ENCODE results near the gene SOHLH1.

The SOHLH1 gene

DNA sequence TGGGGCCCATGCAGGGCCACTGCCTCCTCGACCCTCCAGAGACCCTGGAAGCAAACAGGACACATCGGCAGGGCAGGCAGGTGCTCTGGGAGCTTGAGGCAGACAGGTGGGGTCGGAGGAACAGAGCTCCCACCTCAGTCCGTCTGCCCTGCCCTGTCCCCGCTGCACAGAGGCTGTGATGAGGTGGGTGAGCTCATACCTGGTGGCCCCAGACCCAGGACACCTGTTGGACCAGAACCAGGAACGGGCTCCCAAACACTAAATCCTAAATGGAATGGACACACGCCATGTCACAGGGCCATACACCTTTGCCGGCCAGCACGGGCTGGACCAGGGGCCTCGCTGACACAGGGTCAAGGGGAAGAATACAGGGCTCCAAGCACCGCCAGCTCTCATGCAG, 5.5 kb downstream of the SOHLH1 start:
- TF ChIP-seq FOXP2 (optimal IDR thresholded peaks at IDR 0.05; ENCODE audit: borderline replicate concordance, extremely low read depth, extremely low read length, insufficient read depth) (no peak), POLR2AphosphoS5 (IDR thresholded peaks at IDR 0.05; ENCODE audit: low read depth, low read length) (no peak), SIN3A (IDR thresholded peaks at IDR 0.05; ENCODE audit: borderline replicate concordance, insufficient read depth, low read length) (no peak), TAF1 (IDR thresholded peaks at IDR 0.05; ENCODE audit: borderline replicate concordance, insufficient read depth, low read length) (no peak), REST (IDR thresholded peaks at IDR 0.05; ENCODE audit: insufficient read depth in 1 of 2, low read depth in 2 of 2, low read length in 2 of 2) (no peak)

GRCh38 chr9:135693265-135693664, 6.0 kb downstream of the SOHLH1 start:
- TF ChIP-seq REST (IDR thresholded peaks at IDR 0.05; ENCODE audit: insufficient read depth in 1 of 2, low read depth in 2 of 2, low read length in 2 of 2) (no peak), TAF1 (IDR thresholded peaks at IDR 0.05; ENCODE audit: borderline replicate concordance, insufficient read depth, low read length) (no peak), SIN3A (IDR thresholded peaks at IDR 0.05; ENCODE audit: borderline replicate concordance, insufficient read depth, low read length) (no peak), POLR2AphosphoS5 (IDR thresholded peaks at IDR 0.05; ENCODE audit: low read depth, low read length) (no peak), FOXP2 (optimal IDR thresholded peaks at IDR 0.05; ENCODE audit: borderline replicate concordance, extremely low read depth, extremely low read length, insufficient read depth) (no peak)

GRCh38 chr9:135692410-135692809, 6.9 kb downstream of the SOHLH1 start:
- TF ChIP-seq REST (IDR thresholded peaks at IDR 0.05; ENCODE audit: insufficient read depth in 1 of 2, low read depth in 2 of 2, low read length in 2 of 2) (no peak), SIN3A (IDR thresholded peaks at IDR 0.05; ENCODE audit: borderline replicate concordance, insufficient read depth, low read length) (no peak), TAF1 (IDR thresholded peaks at IDR 0.05; ENCODE audit: borderline replicate concordance, insufficient read depth, low read length) (no peak), POLR2AphosphoS5 (IDR thresholded peaks at IDR 0.05; ENCODE audit: low read depth, low read length) (no peak), FOXP2 (optimal IDR thresholded peaks at IDR 0.05; ENCODE audit: borderline replicate concordance, extremely low read depth, extremely low read length, insufficient read depth) (no peak)

DNA sequence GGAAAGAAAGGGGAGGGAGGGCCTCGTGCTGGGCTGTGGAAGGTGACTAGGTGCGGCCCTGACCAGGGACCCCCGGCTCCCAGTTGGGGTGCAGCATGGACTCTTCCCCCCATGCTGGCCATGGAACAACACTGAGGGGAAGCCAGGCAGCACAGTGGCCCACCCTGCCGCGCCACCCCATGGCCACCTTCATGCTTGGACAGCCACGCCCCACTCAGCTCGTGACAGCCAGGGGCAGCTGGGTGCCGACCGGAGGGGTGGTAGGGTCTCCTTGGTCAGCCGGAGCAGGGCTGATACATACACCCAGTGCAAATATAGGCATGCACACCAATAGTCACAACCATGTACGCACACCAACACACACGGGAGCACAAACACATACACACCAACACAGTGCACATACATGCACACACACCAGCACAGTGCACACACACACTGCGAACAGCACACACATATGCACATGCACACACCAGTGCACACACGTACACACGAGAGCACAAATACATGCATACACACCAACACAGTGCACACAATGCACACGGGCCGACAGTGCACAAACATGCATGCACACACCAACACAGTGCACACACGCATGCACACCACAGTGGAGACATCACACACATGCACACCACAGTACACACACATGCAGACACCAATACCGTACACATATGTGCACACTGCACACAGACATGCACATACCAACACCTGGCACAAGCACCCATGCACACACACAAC, 8.3 kb downstream of the SOHLH1 start:
- TF ChIP-seq SIN3A (IDR thresholded peaks at IDR 0.05; ENCODE audit: borderline replicate concordance, insufficient read depth, low read length) (no peak), TAF1 (IDR thresholded peaks at IDR 0.05; ENCODE audit: borderline replicate concordance, insufficient read depth, low read length) (no peak), REST (IDR thresholded peaks at IDR 0.05; ENCODE audit: insufficient read depth in 1 of 2, low read depth in 2 of 2, low read length in 2 of 2) (no peak), FOXP2 (optimal IDR thresholded peaks at IDR 0.05; ENCODE audit: borderline replicate concordance, extremely low read depth, extremely low read length, insufficient read depth) (no peak), POLR2AphosphoS5 (IDR thresholded peaks at IDR 0.05; ENCODE audit: low read depth, low read length) (no peak)

Data from PFSK-1 (cell line).